Keratinocyte (primary cell): Measurements from ENCODE around the gene NCOR1. TPM values are rescaled to one million over a fixed set of nuclear protein-coding genes. Genes with fewer than 3 reads are reported as not detected.

Experiments used
- DNase-seq: peaks from one replicate; pipeline ENCODE4 v3.0.0-alpha.2; 2011; ENCODE audit warnings: low read depth, missing footprints, low spot score
- FAIRE-seq: peaks from 2 replicates; lab custom pipeline; 2011; peaks lifted over from hg19 to GRCh38; lab: Jason Lieb, UNC
- H2AFZ ChIP-seq: 2 replicates; pipeline ENCODE4 v1.6.0; 2012; ENCODE audit warnings: low read length, control low read depth, inconsistent platforms; ENCODE audit not compliant: control insufficient read depth
- H3K27ac ChIP-seq: 2 replicates; pipeline ENCODE4 v1.5.1; 2011; ENCODE audit warnings: low read length; ENCODE audit not compliant: control insufficient read depth, insufficient read depth
- H3K27me3 ChIP-seq: 3 replicates; pipeline ENCODE4 v1.6.0; 2011; ENCODE audit warnings: low read length; ENCODE audit not compliant: control insufficient read depth, insufficient read depth; ENCODE audit errors: extremely low read depth
- H3K36me3 ChIP-seq, 2 experiments: 2 replicates in 1 of 2; 3 replicates in 1 of 2; pipeline ENCODE4 v1.5.1; 2011; ENCODE audit warnings: low read length in 2 of 2, mild to moderate bottlenecking in 1 of 2; ENCODE audit not compliant: control insufficient read depth in 2 of 2, insufficient read depth in 2 of 2; ENCODE audit errors: extremely low read depth in 1 of 2
- H3K4me1 ChIP-seq: 3 replicates; pipeline ENCODE4 v1.5.1; 2011; ENCODE audit warnings: low read length; ENCODE audit not compliant: control insufficient read depth, insufficient read depth; ENCODE audit errors: extremely low read depth
- H3K4me2 ChIP-seq: 3 replicates; pipeline ENCODE4 v1.6.0; 2011; ENCODE audit warnings: low read depth, low read length; ENCODE audit not compliant: control insufficient read depth, insufficient read depth; ENCODE audit errors: extremely low read depth
- H3K4me3 ChIP-seq, 3 experiments: fragments of 200-600 bp in 1 of 3; sonication (generic) in 1 of 3; 2 replicates in 2 of 3; 3 replicates in 1 of 3; pipeline ENCODE4 v1.5.1; 2011 to 2016; ENCODE audit warnings: low read length in 3 of 3, mild to moderate bottlenecking in 3 of 3, control low read depth in 2 of 3, inconsistent platforms in 1 of 3, low read depth in 1 of 3, mixed read lengths in 1 of 3, mixed run types in 1 of 3, moderate library complexity in 1 of 3; ENCODE audit not compliant: control insufficient read depth in 2 of 3, insufficient read depth in 2 of 3; ENCODE audit errors: extremely low read depth in 1 of 3
- H3K79me2 ChIP-seq: 2 replicates; pipeline ENCODE4 v1.6.0; 2012; ENCODE audit warnings: low read length; ENCODE audit not compliant: control insufficient read depth, insufficient read depth
- H3K9ac ChIP-seq: 3 replicates; pipeline ENCODE4 v1.6.0; 2011; ENCODE audit warnings: low read length; ENCODE audit not compliant: control insufficient read depth, insufficient read depth; ENCODE audit errors: extremely low read depth
- H3K9me1 ChIP-seq: 3 replicates; pipeline ENCODE4 v1.6.0; 2011; ENCODE audit warnings: low read length; ENCODE audit not compliant: control insufficient read depth, insufficient read depth; ENCODE audit errors: extremely low read depth
- H3K9me3 ChIP-seq: 2 replicates; pipeline ENCODE4 v1.5.1; 2012; ENCODE audit warnings: low read depth, low read length; ENCODE audit not compliant: control insufficient read depth
- H4K20me1 ChIP-seq: 3 replicates; pipeline ENCODE4 v1.6.0; 2011; ENCODE audit warnings: low read length; ENCODE audit not compliant: control insufficient read depth, insufficient read depth; ENCODE audit errors: extremely low read depth
- EZH2 ChIP-seq: IDR thresholded peaks from one replicate; pipeline ENCODE4 v1.6.1; 2012; ENCODE audit warnings: inconsistent platforms, mild to moderate bottlenecking, low read length, moderate library complexity
- dilution Hi-C: fragments of 300-500 bp; cut with MboI; formaldehyde crosslinking; loops from one replicate; pipeline ENCODE4 v1.7.0; 2020; ENCODE audit warnings: low sequenced_read_pairs; ENCODE audit not compliant: extremely low pct_ligation_motif_present
- polyA plus RNA-seq, 5 experiments: library from polyadenylated mRNA; depleted of rRNA in 3 of 5; stranded (reverse) in 3 of 5; stranded (forward) in 1 of 5; unstranded in 1 of 5; fragments of >200 nt; gene quantifications; 1 replicate in 1 of 5; 2 replicates in 3 of 5; 3 replicates in 1 of 5; pipeline versions ENCODE4 v1.2.1 to v1.2.3, GENCODE V29; 2011 to 2012; ENCODE audit warnings: missing spikeins in 2 of 5, low read depth in 1 of 5, low replicate concordance in 1 of 5
- TF ChIP-seq, protein P1 (sequence below), 3 experiments: IDR thresholded peaks in 1 of 3; conservative IDR thresholded peaks in 1 of 3; optimal IDR thresholded peaks in 1 of 3; 2 replicates in 2 of 3; 3 replicates in 1 of 3; pipeline versions ENCODE3 to v1.5.1; 2011; ENCODE audit warnings: low read length in 3 of 3, mild to moderate bottlenecking in 3 of 3, moderate library complexity in 2 of 3, control low read depth in 1 of 3, inconsistent platforms in 1 of 3; ENCODE audit not compliant: insufficient read depth in 2 of 3; ENCODE audit errors: extremely low read depth in 1 of 3

The NCOR1 gene
- polyA plus RNA-seq, 1 donor (not counting 4 experiments of a cell fraction or from before 2014, with no cell fraction given), result 59.8 TPM

GRCh38 chr17:16074423-16074822 is 140.9 kb downstream of the NCOR1 start:
- H3K79me2 ChIP-seq, result no peaks in the 10 kb centered on the region
- no peak for TF ChIP-seq EZH2
- TF ChIP-seq, protein P1, sequence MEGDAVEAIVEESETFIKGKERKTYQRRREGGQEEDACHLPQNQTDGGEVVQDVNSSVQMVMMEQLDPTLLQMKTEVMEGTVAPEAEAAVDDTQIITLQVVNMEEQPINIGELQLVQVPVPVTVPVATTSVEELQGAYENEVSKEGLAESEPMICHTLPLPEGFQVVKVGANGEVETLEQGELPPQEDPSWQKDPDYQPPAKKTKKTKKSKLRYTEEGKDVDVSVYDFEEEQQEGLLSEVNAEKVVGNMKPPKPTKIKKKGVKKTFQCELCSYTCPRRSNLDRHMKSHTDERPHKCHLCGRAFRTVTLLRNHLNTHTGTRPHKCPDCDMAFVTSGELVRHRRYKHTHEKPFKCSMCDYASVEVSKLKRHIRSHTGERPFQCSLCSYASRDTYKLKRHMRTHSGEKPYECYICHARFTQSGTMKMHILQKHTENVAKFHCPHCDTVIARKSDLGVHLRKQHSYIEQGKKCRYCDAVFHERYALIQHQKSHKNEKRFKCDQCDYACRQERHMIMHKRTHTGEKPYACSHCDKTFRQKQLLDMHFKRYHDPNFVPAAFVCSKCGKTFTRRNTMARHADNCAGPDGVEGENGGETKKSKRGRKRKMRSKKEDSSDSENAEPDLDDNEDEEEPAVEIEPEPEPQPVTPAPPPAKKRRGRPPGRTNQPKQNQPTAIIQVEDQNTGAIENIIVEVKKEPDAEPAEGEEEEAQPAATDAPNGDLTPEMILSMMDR (optimal IDR thresholded peaks at IDR 0.05 in 1 of 3, IDR thresholded peaks at IDR 0.05 in 1 of 3, conservative IDR thresholded peaks at IDR 0.05 in 1 of 3; ENCODE audit: extremely low read depth in 1 of 3, insufficient read depth in 2 of 3, low read length in 3 of 3), result no peak

GRCh38 chr17:16073845-16074244 is 141.5 kb downstream of the NCOR1 start:
- Histone ChIP-seq H3K27me3 (no peaks in the 10 kb centered on the region), H3K9me1 (no peaks in the 10 kb centered on the region), H2AFZ (no peak overlapping the region), H3K9me3 (no peaks in the 10 kb centered on the region), H3K4me3 (no peak overlapping the region), H3K27ac (no peak overlapping the region), H3K4me1 (no peaks in the 10 kb centered on the region), H4K20me1 (no peaks in the 10 kb centered on the region), H3K9ac (no peak overlapping the region), H3K36me3 (peaks cover 15 to 26% of the 10 kb centered on the region in 2 experiments), H3K79me2 (no peaks in the 10 kb centered on the region), H3K4me2 (no peak overlapping the region)
- FAIRE-seq (no peak), DNase-seq (no peak)
- dilution Hi-C loops, result no loop called here
- no peak for TF ChIP-seq EZH2
- TF ChIP-seq, protein P1 (optimal IDR thresholded peaks at IDR 0.05 in 1 of 3, IDR thresholded peaks at IDR 0.05 in 1 of 3, conservative IDR thresholded peaks at IDR 0.05 in 1 of 3; ENCODE audit: extremely low read depth in 1 of 3, insufficient read depth in 2 of 3, low read length in 3 of 3), result no peak

More at GRCh38 chr17:16074423-16074822, 140.9 kb downstream of the NCOR1 start:
- H3K36me3 ChIP-seq, result peaks cover 17 to 29% of the 10 kb centered on the region in 2 experiments
- H3K4me3 ChIP-seq, result no peak overlapping the region
- DNase-seq (no peak), FAIRE-seq (peak; percentile 39)
- H3K4me1 ChIP-seq, result no peaks in the 10 kb centered on the region
- H3K9me1 ChIP-seq, result no peaks in the 10 kb centered on the region
- H4K20me1 ChIP-seq, result no peaks in the 10 kb centered on the region
- H3K27me3 ChIP-seq, result no peaks in the 10 kb centered on the region
- dilution Hi-C loops, result no loop called here
- H3K4me2 ChIP-seq, result no peak overlapping the region
- H3K9ac ChIP-seq, result no peak overlapping the region
- no peaks in the 10 kb centered on the region for H3K9me3 ChIP-seq
- no peak overlapping the region for H3K27ac ChIP-seq
- H2AFZ ChIP-seq, result no peak overlapping the region
